ENCODE data around the gene DHX35.

DNA sequence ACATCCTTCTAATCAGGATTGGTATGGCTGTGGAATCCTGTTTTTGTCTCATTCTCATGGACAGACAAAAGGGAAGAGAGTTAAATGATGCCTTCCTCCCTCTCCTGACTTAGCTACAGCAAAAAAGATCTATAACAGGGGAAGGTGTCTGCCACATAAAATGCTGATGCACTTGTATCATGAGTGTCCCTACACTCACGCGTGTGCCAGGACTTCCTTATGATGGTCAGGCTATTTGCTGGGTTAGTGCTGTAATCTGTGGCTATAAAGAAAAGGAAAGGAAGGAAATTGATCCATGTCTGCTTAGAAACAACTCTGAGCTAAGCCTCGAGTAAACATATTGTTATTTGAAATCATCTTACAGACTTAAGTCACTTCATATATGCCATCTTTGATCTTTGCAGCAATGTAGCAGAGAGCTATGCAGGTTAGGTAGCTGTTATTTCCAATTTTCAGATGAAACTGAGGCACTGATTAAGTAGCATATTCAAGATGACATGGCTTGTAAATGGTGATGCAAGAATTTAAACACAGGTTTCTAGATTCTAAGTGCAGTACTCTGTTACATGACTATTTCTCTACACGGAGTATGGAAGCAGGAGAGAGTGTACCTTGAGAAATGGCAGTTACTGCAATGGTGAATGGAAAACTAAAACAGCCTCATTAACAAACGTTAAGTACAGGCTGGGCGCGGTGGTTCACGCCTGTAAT lies 8.4 kb upstream of the DHX35 start:
- TF ChIP-seq, protein P1, sequence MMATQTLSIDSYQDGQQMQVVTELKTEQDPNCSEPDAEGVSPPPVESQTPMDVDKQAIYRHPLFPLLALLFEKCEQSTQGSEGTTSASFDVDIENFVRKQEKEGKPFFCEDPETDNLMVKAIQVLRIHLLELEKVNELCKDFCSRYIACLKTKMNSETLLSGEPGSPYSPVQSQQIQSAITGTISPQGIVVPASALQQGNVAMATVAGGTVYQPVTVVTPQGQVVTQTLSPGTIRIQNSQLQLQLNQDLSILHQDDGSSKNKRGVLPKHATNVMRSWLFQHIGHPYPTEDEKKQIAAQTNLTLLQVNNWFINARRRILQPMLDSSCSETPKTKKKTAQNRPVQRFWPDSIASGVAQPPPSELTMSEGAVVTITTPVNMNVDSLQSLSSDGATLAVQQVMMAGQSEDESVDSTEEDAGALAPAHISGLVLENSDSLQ (IDR thresholded peaks at IDR 0.05): no peak
- TF ChIP-seq SUZ12 (IDR thresholded peaks at IDR 0.05): no peak
- TF ChIP-seq TARDBP (IDR thresholded peaks at IDR 0.05): no peak
- no peak for TF ChIP-seq ELF4 (IDR thresholded peaks at IDR 0.05)
- no peak for TF ChIP-seq BHLHE40 (IDR thresholded peaks at IDR 0.05; ENCODE audit: borderline replicate concordance)
- TF ChIP-seq SP1 (IDR thresholded peaks at IDR 0.05): no peak
